Loucy (cell line): ENCODE results near the gene IGF2BP1.

ENCODE experiments used
- H2AFZ ChIP-seq: fragments of 200-600 bp; sonication (generic); 2 replicates; pipeline ENCODE4 v1.6.0; 2016; ENCODE audit warnings: antibody characterized with exemption, mild to moderate bottlenecking, low read length, moderate library complexity
- H3F3A ChIP-seq: fragments of 200-600 bp; 2 replicates; pipeline ENCODE4 v1.6.0; 2016; ENCODE audit warnings: antibody characterized with exemption, low read depth, mild to moderate bottlenecking
- H3K27me3 ChIP-seq: fragments of 200-600 bp; sonication (generic); 2 replicates; pipeline ENCODE4 v1.6.1; 2014; ENCODE audit warnings: low read length, mild to moderate bottlenecking; ENCODE audit not compliant: insufficient read depth, poor library complexity, severe bottlenecking
- H3K36me3 ChIP-seq: fragments of 200-600 bp; sonication (generic); 2 replicates; pipeline ENCODE4 v1.6.1; 2016; ENCODE audit warnings: low read length; ENCODE audit not compliant: insufficient read depth
- H3K4me1 ChIP-seq: fragments of 200-600 bp; sonication (generic); 2 replicates; pipeline ENCODE4 v1.5.1; 2014; ENCODE audit warnings: low read length, mild to moderate bottlenecking; ENCODE audit not compliant: insufficient read depth, poor library complexity, severe bottlenecking
- H3K4me2 ChIP-seq: fragments of 200-600 bp; sonication (generic); 2 replicates; pipeline ENCODE4 v1.6.0; 2014; ENCODE audit warnings: antibody characterized with exemption, low read length, low read depth, mild to moderate bottlenecking; ENCODE audit not compliant: poor library complexity, severe bottlenecking
- H3K4me3 ChIP-seq: fragments of 200-600 bp; sonication (generic); 2 replicates; pipeline ENCODE4 v1.5.1; 2014; ENCODE audit warnings: low read length, mild to moderate bottlenecking, mixed read lengths; ENCODE audit not compliant: poor library complexity, severe bottlenecking
- H3K79me2 ChIP-seq: fragments of 200-600 bp; sonication (generic); 2 replicates; pipeline ENCODE4 v1.6.1; 2014; ENCODE audit warnings: low read length; ENCODE audit not compliant: insufficient read depth
- H3K9ac ChIP-seq: fragments of 200-600 bp; sonication (generic); 2 replicates; pipeline ENCODE4 v1.6.0; 2014; ENCODE audit warnings: mild to moderate bottlenecking, low read depth, low read length, moderate library complexity; ENCODE audit not compliant: poor library complexity, severe bottlenecking
- H3K9me2 ChIP-seq: fragments of 200-600 bp; sonication (generic); replicated peaks from 2 replicates; pipeline ENCODE4 v1.6.1; 2016; ENCODE audit warnings: low read depth, low read length, mixed read lengths
- H3K9me3 ChIP-seq: fragments of 200-600 bp; sonication (generic); 2 replicates; pipeline ENCODE4 v1.6.1; 2014; ENCODE audit warnings: mild to moderate bottlenecking, antibody characterized with exemption, low read length, low read depth; ENCODE audit not compliant: insufficient read depth
- H4K20me1 ChIP-seq: fragments of 200-600 bp; sonication (generic); 2 replicates; pipeline ENCODE4 v1.6.0; 2014; ENCODE audit warnings: antibody characterized with exemption, low read length, mild to moderate bottlenecking; ENCODE audit not compliant: insufficient read depth, poor library complexity, severe bottlenecking
- CTCF ChIP-seq: fragments of 200-600 bp; sonication (generic); conservative IDR thresholded peaks from 2 replicates; pipeline ENCODE4 v1.5.1; 2014; ENCODE audit warnings: mild to moderate bottlenecking, antibody characterized with exemption, low read length
- EZH2phosphoT487 ChIP-seq: fragments of 200-600 bp; IDR thresholded peaks from 2 replicates; pipeline ENCODE4 v1.6.1; 2018; ENCODE audit warnings: antibody characterized with exemption, mild to moderate bottlenecking, moderate library complexity, borderline replicate concordance

IGF2BP1 gene

GRCh38 chr17:48970224-48970623, 27.0 kb upstream of the IGF2BP1 start:
- Histone ChIP-seq H3K9ac (no peak overlapping the region), H3K4me2 (no peak overlapping the region), H3K79me2 (no peaks in the 10 kb centered on the region), H3K36me3 (no peaks in the 10 kb centered on the region), H3F3A (no peaks in the 10 kb centered on the region), H3K9me3 (no peaks in the 10 kb centered on the region), H3K9me2 (no peaks in the 10 kb centered on the region), H3K4me1 (no peaks in the 10 kb centered on the region), H3K4me3 (no peak overlapping the region), H3K27me3 (no peaks in the 10 kb centered on the region), H4K20me1 (no peaks in the 10 kb centered on the region), H2AFZ (no peak overlapping the region)
- TF ChIP-seq CTCF = no peak
- no peak for TF ChIP-seq EZH2phosphoT487

GRCh38 chr17:48970865-48971687, 26.1 kb upstream of the IGF2BP1 start:
- no peaks in the 10 kb centered on the region for H3K9me3 ChIP-seq
- no peaks in the 10 kb centered on the region for H3K9me2 ChIP-seq
- H3K27me3 ChIP-seq = no peaks in the 10 kb centered on the region
- H2AFZ ChIP-seq = no peak overlapping the region
- no peak overlapping the region for H3K4me2 ChIP-seq
- H3K79me2 ChIP-seq = no peaks in the 10 kb centered on the region
- no peaks in the 10 kb centered on the region for H4K20me1 ChIP-seq
- H3K4me3 ChIP-seq = no peak overlapping the region
- TF ChIP-seq CTCF = no peak
- no peak for TF ChIP-seq EZH2phosphoT487
- H3K9ac ChIP-seq = no peak overlapping the region
- H3K4me1 ChIP-seq = no peaks in the 10 kb centered on the region
- H3K36me3 ChIP-seq = no peaks in the 10 kb centered on the region
- H3F3A ChIP-seq = no peaks in the 10 kb centered on the region

GRCh38 chr17:48972749-48973097, 24.5 kb upstream of the IGF2BP1 start:
- H3K4me2 ChIP-seq = no peak overlapping the region
- H3K4me1 ChIP-seq = no peaks in the 10 kb centered on the region
- H3K9ac ChIP-seq = no peak overlapping the region
- H4K20me1 ChIP-seq = no peaks in the 10 kb centered on the region
- no peak overlapping the region for H2AFZ ChIP-seq
- H3F3A ChIP-seq = no peaks in the 10 kb centered on the region
- TF ChIP-seq EZH2phosphoT487 = no peak
- no peak for TF ChIP-seq CTCF
- H3K9me2 ChIP-seq = no peaks in the 10 kb centered on the region
- H3K79me2 ChIP-seq = no peaks in the 10 kb centered on the region
- no peaks in the 10 kb centered on the region for H3K27me3 ChIP-seq
- no peak overlapping the region for H3K4me3 ChIP-seq
- no peaks in the 10 kb centered on the region for H3K9me3 ChIP-seq
- H3K36me3 ChIP-seq = no peaks in the 10 kb centered on the region
